22Rv1 (cell line): ENCODE measurements around the gene GTF2E1.

Experiments used
- H3K27ac ChIP-seq: fragments of 450-650 bp; 2 replicates; pipeline ENCODE4 v1.5.1; 2017
- CTCF ChIP-seq: fragments of 450-650 bp; IDR thresholded peaks from 2 replicates; pipeline ENCODE4 v1.5.1; 2017; ENCODE audit warnings: mild to moderate bottlenecking
- ZFX ChIP-seq: fragments of 450-650 bp; IDR thresholded peaks from 2 replicates; pipeline ENCODE4 v1.6.1; 2017; ENCODE audit warnings: antibody characterized with exemption, borderline replicate concordance

The GTF2E1 gene

DNA sequence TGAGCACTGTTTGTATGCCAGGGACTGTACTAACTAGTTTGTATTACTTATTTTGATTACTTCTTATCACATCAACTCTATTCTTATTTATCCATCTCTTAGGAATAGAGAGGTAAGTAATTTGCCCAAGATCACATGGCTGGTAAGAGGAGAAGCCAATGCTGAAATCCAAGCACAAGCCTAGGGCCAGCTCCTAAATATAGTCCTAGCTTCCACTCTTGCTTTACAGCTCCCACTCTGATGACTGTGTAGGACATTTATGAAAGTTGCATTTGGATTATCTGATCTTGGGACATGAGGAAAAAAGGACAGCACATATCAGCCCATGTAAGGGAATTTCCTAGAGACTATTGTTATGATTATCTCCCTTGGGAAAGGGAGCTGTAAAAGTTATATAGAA is 58.1 kb downstream of the GTF2E1 start:
- no peak overlapping the region for H3K27ac ChIP-seq
- TF ChIP-seq CTCF (no peak), ZFX (no peak)

GRCh38 chr3:120801484-120801883 is 58.9 kb downstream of the GTF2E1 start:
- TF ChIP-seq ZFX (no peak), CTCF (no peak)
- peak overlapping the region; percentile 58 for H3K27ac ChIP-seq

- TF ChIP-seq ZFX (no peak), CTCF (no peak)
- peak overlapping the region; percentile 58 for H3K27ac ChIP-seq
Observed at GRCh38 chr3:120802916-120803315, 60.4 kb downstream of the GTF2E1 start.

GRCh38 chr3:120816728-120817127 is 74.2 kb downstream of the GTF2E1 start:
- TF ChIP-seq CTCF (no peak), ZFX (no peak)
- H3K27ac ChIP-seq, result no peak overlapping the region

DNA sequence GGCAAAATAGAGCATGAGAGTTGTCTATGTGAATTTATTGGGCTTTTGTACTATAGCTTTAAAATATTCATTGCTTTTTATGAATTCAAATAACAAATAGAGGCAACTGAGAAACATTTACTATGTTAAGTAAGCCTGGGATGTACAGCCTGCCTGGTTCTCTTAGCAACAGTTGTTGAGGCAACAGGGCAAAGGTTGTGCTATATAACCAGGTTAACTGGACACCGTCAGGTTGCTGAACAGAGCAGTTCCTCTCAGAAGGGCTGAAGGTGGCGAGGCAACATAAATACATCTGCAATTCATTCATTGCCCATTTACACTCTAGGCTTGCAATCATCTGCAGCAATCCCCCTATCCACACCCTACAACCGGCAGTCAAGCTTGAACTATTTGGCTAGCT is 78.2 kb downstream of the GTF2E1 start:
- TF ChIP-seq ZFX (no peak), CTCF (no peak)
- H3K27ac ChIP-seq, result no peak overlapping the region

- TF ChIP-seq CTCF (no peak), ZFX (no peak)
- no peak overlapping the region for H3K27ac ChIP-seq
Observed at GRCh38 chr3:120821426-120821825, 78.9 kb downstream of the GTF2E1 start.

DNA sequence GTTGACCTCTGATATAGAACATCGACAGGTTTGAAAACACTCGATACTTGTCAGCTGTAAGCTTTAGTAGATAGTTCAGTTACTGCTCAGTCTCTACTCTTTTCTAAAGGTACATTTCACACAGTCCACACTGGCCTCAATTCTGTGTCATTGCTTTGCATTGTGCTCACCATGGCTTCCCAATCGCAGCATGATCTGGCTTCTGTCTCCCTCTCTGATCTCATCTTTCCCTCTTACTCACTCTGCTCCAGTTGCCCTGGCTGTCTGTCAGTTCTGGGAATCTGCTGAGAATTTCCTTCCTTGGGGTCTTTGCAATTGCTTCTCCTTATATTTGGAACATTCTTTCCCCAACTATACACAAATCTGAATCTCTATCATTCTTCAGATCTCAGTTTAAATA is 80.6 kb downstream of the GTF2E1 start:
- TF ChIP-seq ZFX (no peak), CTCF (no peak)
- H3K27ac ChIP-seq, result no peak overlapping the region
